HG03103 (cell line): ENCODE results near the gene CRTAC1.

Source experiments
- ATAC-seq: cut with Tn5 transposase; IDR thresholded peaks from one replicate; pipeline ENCODE4 v1.9.1; 2021; ENCODE audit warnings: low read depth; ENCODE audit not compliant: unreplicated experiment

CRTAC1 gene

DNA sequence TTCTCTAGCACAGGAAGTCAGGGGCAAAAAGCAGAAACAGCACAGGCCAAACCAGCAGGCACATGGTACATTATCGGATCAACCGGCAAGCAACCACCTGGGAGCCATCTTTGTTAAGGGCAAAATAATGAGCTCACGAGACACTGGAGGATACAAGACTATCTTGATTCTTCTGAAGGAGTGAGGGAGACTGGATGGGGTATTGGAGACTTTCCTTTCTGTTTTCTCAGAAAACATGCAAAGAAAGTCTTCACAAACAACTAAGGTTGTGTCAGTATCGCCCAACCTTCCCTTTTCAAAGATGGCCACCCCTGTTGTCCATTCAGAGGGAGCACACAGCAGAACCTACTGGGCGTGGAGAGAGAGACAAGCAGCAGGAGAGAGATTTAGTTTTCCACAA is 151.2 kb downstream of the CRTAC1 start:
- ATAC-seq, result no peak

DNA sequence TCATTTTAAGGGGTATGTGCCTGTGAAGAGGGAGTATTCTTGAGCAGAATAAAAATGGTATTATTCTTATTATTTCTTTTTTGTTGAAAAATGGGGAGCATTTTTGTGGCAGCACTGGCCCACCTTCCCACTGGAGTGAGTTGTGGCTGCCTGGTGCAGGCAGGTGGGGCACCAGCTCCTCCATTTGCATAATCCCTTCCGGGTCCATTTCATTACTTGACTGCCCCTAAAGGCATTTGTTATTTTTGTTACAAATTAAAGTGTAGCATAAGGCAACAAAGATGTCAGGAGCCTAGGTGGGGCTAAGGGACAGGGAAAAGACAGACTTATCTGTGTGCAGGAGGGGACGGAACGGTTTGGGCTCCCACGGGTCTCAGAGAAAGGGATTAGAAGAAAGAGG is 154.0 kb downstream of the CRTAC1 start:
- ATAC-seq, result no peak

DNA sequence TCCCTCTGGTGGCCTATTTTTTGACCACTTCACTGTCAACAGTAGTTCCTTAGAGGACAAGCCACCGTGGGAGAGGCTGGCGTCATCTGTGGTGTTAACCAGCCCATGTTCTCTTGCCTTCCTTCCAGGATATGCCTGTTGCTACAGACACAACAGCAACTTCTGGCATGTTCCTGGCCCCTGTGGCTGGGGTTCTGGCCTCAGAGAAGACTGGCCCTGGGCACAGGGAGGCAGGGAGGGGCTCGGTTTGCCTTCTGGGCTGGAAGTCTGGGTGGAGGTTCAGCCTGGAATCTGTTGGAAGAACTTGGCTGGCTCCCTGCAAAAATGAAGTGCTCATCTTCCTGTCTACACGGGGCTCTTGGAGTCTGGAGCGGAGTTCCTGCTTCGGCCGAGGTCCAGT is 155.0 kb downstream of the CRTAC1 start:
- no peak for ATAC-seq

DNA sequence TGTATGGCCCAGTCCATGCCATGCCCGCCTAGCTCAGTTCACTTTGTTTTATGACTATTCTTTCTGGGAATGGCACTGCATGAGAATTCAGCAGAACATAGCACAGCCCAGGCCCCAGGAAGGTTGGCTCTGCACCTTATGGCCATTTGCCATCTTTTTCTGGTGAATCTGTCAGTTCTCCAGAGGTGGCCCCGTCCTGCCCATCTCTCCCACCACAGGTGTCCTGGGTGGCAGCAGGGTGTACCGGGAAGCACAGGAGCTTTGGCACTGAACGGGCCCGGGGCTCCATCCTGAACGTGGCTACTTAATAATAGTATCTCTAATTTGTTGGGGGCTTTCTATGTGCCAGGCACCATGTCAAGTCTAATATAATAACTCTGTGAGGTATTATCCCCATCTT is 156.1 kb downstream of the CRTAC1 start:
- ATAC-seq, result no peak

DNA sequence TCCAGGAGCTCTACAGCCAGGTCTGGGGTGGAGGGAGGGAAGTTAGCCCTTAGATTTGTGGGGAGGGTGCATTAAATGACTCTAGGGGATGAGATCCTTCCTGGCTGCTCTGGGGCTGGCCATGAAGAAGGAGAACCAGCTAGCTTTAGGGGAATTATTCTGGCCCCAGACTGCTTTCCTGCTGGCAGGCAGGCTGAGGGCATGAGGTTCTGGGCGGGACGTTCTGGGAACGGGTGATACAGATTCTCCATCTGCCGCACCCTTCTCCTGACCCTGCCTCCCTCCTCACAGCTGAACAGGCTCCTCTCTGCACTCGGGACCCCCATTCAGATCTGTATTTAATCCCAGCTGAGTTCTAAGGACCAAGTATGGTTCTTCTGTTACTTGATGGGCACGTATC is 156.9 kb downstream of the CRTAC1 start:
- no peak for ATAC-seq

DNA sequence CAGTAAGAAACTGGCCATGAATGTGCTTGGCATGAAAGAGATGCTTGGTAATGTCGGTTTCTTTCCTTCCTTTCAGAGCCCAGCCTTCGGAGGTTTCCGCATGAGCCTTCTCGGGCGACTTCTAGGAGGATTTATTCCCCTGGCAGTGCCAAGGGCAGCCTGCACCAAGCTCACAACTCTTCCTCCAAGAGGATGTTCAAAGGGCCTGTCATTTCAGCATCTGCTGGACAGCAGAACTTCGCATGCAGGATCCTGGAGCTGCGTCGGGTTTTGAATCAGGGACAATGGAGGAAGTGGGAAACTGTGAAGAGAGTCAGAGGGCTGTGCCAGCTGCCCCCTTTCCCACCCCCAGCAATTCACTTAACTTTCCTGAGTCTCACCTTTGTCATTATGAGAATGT is 159.4 kb downstream of the CRTAC1 start:
- ATAC-seq, result no peak

DNA sequence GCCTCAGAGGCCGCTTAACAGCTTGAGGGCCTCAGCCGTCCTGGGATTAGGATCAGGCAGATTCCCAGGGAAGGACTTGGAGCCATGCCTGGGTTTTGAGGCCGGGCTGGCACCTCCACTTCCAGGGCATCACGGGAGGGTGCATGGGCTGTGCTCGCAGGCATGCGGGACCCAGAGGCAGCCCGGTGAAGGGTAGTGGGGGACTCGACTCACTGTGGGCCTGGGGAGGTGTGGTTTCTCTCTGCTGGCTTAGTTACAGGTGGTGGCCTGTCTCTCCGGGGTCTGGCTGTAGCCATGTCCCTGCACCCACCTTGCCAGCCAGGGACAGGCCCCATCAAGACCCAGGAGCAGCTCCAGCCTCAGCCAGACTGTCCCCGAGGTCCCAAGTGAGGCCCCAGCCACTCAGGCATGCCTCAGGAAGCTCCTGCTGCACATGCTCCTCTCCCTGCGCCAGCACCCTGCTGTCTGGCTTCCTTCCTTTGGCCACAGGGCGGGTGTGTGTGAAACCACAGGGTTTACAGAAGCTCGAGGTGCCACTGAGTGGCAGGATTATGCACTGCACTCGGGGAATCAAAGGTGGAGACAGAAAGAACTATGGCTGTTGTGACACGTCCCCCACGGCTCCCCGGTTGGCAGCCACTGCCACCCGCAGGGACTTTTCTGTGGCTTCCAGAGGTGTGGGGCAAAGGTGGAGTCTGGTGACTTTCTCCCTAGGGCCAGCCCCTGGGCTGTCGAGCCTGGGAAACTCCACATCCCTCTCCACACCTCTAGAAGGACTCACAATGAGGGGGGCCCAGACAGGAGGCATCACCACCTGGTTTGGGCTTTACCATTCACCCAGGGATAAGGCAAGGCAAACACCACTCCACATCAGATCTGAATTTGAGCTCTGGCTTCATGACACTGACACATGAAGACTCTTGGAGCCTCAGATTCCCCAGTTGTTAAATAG is 161.1 kb downstream of the CRTAC1 start:
- peak; percentile 97 for ATAC-seq

DNA sequence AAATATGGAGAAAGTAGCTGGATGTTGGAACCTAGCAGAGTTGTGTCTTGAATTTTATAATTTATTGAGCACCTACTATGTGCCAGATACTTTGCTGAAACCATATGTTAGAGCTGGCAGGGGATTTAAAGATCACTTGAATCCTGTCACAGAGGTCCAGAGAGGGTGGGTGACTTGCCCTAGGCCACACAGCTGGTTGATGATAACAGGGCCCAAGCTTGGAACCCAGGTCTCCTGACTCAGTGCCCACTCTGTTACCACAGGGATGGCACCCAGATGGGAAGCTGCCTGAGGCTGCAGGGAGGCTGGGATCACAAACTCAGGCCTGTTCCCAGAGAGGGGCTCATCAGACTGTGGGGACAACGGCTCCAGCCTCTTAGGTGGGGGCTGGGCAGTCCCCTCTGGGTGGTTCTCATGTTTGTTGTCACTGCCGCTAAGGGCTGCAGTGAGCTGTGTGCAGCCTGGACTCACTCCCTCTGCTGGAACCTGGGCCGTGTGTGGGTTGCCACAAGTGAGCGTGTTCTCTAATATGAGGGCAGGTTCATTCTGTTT is 162.2 kb downstream of the CRTAC1 start:
- ATAC-seq, result no peak

DNA sequence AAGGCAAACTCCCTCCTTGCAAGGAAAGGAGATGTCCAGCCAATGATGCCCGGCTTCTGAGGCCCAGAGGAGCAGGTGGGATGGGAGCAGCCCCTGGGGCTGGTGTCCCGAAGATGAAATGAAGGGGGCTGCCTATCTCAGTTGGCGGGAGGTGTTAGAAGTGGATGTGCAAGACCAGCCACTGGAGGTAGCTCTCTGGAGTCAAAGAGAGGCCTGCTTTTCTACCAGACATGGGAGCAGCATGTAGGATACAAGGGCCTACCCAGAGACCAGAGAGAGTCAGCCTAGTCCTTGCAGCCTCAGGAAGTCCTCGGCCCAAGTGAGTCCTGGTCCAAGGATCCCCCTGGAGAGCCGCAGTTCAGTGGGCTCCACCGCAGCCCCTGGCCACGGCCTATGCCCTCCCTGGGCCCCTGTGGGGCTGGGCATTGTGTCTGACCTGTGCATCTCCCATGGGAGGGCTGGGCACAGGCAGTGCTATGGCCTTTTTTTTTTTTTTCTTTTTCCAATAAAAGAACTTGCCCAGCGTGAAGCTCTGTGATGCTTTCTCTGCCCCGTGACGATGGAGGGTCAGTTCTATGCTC is 163.1 kb downstream of the CRTAC1 start:
- ATAC-seq, result no peak

DNA sequence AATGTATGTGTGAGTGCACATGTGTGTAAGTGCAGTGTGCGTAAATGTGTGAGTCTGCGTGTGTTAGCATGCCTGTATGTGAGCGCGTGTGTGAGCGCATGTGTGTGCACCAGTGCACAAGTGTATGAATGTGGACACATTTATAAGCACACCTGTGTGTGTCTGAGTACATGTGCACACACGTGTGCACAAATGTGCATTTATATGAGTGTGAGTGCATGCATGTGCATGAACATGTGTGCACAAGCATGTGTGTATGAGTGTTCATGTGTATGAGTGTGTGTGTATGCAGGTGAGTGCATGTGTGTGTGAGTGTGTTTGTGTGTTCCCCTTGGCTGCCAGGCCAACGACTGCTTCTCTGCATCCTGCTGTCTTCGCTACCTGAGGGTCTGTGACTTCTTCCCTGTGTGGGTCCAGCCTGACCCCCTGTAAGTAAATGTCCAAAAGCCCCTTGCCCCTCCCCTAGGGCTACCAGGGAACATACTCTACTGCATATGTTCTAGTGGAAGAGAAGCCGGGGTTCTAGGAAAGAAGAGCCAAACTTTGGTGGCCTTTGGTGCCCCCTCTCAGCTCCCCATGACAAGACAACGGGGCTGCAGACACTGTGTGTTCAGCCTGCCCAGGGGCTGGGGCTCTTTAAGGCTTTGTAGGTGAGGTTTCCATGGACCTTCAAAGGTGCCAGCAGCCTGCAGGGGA is 163.7 kb downstream of the CRTAC1 start:
- ATAC-seq, result no peak

DNA sequence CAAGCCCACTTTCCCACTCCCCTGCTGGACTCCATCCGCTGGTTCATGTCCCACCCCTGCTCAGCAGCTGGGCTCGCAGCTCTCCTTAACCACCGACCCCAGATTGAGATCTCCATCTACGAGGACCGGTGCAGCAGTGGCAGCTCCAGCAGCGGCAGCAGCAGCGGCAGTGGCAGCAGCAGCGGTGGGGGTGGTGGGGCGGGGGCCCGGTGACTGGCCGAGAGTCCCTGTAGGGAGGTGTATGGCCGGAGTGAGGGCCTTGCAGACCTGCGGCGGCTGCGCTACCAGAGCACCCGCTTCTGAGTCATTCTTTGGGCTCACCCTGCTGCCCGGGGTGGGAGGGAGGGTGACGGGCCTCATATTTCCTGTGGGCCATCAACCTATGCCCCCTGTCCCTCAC is 164.9 kb downstream of the CRTAC1 start:
- no peak for ATAC-seq

DNA sequence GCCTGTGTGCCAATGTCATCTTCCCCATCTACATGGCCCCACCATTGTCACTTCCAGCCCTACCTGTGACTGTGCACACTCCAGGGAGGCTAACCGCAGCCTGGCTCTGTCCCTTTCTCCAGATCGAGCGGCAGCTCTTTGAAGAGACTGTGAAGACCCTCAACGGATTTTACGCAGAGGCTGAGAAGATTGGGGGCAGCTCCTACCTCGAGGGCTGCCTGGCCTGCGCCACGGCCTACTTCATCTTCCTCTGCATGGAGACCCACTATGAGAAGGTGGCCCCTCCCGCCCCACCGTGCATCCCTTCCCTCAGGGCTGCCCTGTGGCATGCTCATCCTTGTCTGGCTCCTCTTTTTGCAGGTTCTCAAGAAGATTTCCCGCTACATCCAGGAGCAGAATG is 166.6 kb downstream of the CRTAC1 start:
- ATAC-seq, result no peak

DNA sequence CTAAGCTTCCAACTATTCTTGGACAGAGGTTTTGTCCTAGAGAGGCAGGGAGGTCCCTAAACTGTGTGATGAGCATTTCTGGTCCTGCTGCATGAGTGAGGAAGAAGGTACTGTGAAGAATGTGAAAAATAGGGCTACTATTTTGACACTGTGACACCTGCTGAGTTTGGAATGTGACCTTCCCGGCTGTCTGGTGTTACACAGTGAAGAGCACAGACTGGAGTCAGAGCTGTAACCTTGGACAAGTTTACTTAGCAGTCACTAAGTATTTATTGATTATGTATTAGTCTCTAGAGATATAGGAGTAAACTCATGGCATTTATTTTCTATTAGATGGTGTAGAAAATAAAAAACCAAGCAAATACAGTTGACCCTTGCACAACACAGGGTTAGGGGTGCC is 168.5 kb downstream of the CRTAC1 start:
- no peak for ATAC-seq

DNA sequence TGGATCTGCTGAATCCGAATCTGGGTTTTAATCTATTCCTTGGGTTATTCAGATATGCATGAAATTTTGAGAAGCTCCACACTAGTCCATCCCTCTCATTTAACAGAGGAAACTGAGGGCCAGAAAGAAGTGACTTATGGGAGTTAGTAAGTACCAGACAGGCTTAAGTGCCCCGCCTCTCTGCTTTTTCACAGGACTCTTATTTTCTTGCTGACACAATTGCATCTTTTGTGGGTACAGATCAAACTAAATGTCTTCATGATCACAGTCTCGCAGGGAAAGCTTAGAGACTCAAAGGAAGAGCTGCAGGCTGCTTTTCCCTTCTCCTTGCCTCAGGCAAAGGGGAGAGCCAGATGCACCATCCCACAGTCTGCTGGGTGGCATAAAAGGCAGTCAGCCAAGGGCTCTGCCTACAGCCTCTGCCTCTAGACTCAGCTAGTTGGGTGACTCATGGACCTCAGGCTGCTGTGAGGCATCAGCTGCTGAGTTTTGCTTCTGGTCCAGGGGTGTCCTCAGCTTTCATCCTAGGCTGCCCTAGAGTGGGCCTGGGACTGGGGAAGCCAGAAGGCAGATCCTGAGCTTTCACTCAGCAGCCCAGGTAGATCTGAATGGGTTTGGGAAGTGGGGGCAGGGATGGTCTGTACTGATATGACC is 169.2 kb downstream of the CRTAC1 start:
- ATAC-seq, result no peak

DNA sequence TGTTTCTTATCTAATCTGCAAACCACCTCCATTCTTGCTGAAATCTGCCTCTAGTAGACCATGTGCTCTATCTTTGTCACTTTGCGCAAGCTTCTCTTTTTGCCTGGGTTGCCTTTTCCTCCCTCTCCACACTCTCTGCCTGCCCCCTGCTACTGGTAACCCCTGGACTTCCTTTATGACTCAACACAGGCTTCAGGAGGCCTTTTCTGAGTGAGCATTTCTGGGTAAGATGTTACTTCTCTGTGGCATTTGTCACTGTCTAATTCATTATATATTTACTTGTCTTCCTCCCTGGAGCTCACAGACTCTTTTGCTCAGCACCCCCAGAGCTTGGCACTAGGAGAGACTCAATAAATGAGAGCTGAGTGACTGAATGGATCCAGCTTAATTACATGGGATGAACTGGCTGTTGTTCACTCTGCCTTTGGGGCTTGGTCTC is 172.4 kb downstream of the CRTAC1 start:
- ATAC-seq, result no peak

DNA sequence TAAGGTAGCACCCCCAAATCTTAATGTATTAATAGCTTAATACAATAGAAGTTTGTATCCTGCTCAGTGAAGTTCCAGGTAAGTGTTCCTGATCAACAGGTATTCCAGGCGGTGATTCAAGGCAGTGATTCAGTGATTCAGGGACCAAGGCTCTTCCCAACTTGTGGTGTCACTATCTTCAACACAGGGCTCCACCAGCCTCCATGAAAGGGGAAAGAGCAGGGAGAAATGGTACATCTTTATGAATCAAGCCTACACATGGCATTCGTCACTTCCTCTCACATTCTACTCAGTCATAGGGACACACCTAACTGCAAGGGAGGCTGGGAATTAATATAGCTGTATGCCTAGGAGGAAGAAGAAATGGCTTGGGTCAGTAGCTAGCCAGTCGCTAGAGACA is 175.7 kb downstream of the CRTAC1 start:
- no peak for ATAC-seq

DNA sequence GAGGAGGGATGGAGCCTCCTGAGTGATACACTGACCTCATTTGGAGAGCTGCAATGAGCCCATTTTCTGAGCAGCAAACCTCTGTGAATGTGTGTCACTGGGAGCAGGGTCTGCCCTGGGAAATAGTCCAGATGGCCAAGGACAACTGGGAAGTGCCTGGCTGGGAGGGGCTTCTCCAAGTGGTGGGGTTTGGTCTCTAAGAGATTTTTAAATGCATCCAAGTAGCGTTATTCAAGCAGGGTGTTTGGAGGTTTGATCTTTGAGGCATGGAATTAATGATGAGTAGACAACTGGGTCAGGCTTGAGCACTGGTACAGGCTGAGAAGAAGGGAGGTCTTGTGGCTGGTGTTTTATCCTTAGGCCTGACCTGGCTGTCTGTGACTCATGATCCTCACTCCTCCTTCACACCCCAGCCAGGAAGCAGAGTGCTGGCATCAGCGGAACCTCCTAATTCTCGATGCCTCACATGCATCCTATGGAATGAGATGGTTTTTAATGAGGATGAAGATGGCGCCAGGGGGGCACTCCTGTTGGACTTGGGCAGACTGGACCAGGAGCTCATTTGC is 177.5 kb downstream of the CRTAC1 start:
- ATAC-seq, result no peak

DNA sequence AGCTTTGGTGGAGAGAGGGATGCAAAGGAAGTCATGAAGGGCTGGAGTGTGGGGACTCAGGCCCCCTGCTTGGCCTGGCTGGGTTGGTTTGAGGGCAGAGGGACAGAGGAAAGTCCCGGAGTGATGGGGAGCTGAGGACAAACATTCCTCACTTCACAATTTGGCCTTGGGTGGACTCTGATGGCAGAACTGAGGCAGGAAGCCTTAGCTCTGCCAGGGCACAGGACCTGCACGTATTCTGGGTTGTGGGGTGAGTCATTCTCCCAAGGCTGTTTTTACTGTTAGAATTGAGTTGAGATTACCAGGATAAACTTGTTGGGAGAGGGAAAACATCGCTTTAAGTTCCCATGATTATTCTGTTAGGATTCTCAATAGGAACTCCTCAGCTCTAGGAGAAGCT is 178.1 kb downstream of the CRTAC1 start:
- no peak for ATAC-seq

DNA sequence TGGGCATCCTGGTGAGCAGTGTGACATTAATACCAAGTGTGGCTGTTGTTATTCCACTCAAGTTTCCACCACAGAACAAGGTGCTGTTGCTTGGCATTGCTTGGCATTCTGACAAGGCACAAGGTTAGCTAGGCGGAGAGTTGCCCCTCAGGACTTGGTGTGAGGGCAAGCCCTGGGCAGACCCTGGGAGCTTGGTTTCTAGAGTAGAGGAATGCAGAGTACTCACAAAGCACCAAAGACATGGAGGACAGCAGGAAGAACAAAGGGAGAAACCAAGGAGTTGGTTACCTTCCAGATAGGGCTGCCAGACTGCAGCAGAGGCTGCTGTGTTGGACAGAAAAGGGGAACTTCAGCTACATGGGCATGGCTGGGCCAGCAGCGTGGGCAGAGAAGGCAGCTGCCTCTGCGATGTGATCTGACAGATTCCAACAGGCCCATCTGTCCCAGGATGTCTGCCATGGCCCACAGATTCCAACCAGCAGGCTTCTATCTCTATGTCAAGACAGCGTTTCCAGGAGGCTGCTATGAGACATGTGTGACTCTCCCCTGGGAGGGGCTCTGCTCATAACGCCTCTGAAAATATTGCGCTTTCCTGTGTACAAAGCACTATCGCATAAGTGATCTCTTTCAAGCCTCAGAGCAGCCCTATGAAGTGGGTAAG is 178.9 kb downstream of the CRTAC1 start:
- no peak for ATAC-seq

DNA sequence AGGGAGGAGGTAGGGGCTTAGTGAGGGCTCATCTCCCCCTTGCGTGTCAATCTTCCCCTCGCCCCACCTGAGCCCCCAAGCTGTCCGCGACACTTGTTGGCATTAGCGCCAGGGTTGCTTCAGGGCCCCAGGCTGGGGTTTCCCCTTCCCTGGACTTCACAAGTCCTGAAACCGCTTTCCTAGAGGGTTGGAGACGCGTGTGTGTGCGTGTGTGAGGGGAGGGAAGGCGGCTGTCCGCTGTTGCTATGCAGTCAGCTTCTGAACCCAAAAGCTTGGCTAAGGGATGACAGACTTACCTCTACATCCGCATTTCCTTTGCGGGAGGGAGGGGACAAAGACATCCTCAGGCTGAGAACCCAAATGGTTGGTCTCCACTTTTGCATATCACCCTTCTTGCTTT is 180.0 kb downstream of the CRTAC1 start:
- ATAC-seq, result no peak
